NCI-H2029 (cell line): Measurements from ENCODE around the gene EXPH5.

Experiments
- DNase-seq: peaks from one replicate; lab custom pipeline; 2025; lab: John Stamatoyannopoulos, UW

Gene EXPH5

GRCh38 chr11:108466405-108466804 is 127.2 kb downstream of the EXPH5 start:
- no peak for DNase-seq
